WTC11 (cell line): ENCODE measurements around the gene ACOX3.

Experiments
- CREM ChIP-seq: sonication (generic); formaldehyde crosslinking; IDR thresholded peaks from 2 replicates; pipeline ENCODE4 v1.8.1; 2022; ENCODE audit warnings: mild to moderate bottlenecking, missing genetic modification reagents, moderate library complexity
- CTCF ChIP-seq: fragments of 200-600 bp; IDR thresholded peaks from 2 replicates; pipeline ENCODE4 v1.8.0; 2022; ENCODE audit warnings: antibody characterized with exemption
- FOXJ3 ChIP-seq: sonication (generic); formaldehyde crosslinking; IDR thresholded peaks from 2 replicates; pipeline ENCODE4 v1.9.0; 2021; ENCODE audit warnings: missing genetic modification reagents, mild to moderate bottlenecking, borderline replicate concordance
- FOXP1 ChIP-seq: sonication (generic); formaldehyde crosslinking; IDR thresholded peaks from 2 replicates; pipeline ENCODE4 v1.8.0; 2022; ENCODE audit warnings: missing genetic modification reagents, mild to moderate bottlenecking, moderate library complexity, borderline replicate concordance
- JUN ChIP-seq: sonication (generic); formaldehyde crosslinking; IDR thresholded peaks from 2 replicates; pipeline ENCODE4 v1.8.0; 2023; ENCODE audit warnings: mild to moderate bottlenecking, missing genetic modification reagents
- NFE2L1 ChIP-seq: sonication (generic); formaldehyde crosslinking; IDR thresholded peaks from 2 replicates; pipeline ENCODE4 v1.8.1; 2023; ENCODE audit warnings: missing genetic modification reagents
- NFYB ChIP-seq: sonication (generic); formaldehyde crosslinking; conservative IDR thresholded peaks from 2 replicates; pipeline ENCODE4 v1.8.0; 2022; ENCODE audit warnings: low read depth, missing genetic modification reagents
- NR2C2 ChIP-seq: sonication (generic); formaldehyde crosslinking; IDR thresholded peaks from 2 replicates; pipeline ENCODE4 v1.8.0; 2022; ENCODE audit warnings: mild to moderate bottlenecking, missing genetic modification reagents
- SP1 ChIP-seq: sonication (generic); formaldehyde crosslinking; conservative IDR thresholded peaks from 2 replicates; pipeline ENCODE4 v1.8.1; 2022; ENCODE audit warnings: missing genetic modification reagents
- TEAD1 ChIP-seq: sonication (generic); formaldehyde crosslinking; IDR thresholded peaks from 2 replicates; pipeline ENCODE4 v1.8.0; 2022; ENCODE audit warnings: mild to moderate bottlenecking, missing genetic modification reagents
- USF1 ChIP-seq: sonication (generic); formaldehyde crosslinking; IDR thresholded peaks from 2 replicates; pipeline ENCODE4 v1.8.0; 2022; ENCODE audit warnings: mild to moderate bottlenecking, missing genetic modification reagents
- TF ChIP-seq, protein P1 (sequence below): fragments of 250-450 bp; sonication (Bioruptor Pico); IDR thresholded peaks from 2 replicates; pipeline ENCODE4 v2.1.2; 2022; ENCODE audit warnings: mild to moderate bottlenecking, moderate library complexity
- TF ChIP-seq, protein P2 (sequence below): sonication (generic); formaldehyde crosslinking; conservative IDR thresholded peaks from 2 replicates; pipeline ENCODE4 v1.8.1; 2023; ENCODE audit warnings: mild to moderate bottlenecking, low read depth, missing genetic modification reagents, moderate library complexity

DNA sequence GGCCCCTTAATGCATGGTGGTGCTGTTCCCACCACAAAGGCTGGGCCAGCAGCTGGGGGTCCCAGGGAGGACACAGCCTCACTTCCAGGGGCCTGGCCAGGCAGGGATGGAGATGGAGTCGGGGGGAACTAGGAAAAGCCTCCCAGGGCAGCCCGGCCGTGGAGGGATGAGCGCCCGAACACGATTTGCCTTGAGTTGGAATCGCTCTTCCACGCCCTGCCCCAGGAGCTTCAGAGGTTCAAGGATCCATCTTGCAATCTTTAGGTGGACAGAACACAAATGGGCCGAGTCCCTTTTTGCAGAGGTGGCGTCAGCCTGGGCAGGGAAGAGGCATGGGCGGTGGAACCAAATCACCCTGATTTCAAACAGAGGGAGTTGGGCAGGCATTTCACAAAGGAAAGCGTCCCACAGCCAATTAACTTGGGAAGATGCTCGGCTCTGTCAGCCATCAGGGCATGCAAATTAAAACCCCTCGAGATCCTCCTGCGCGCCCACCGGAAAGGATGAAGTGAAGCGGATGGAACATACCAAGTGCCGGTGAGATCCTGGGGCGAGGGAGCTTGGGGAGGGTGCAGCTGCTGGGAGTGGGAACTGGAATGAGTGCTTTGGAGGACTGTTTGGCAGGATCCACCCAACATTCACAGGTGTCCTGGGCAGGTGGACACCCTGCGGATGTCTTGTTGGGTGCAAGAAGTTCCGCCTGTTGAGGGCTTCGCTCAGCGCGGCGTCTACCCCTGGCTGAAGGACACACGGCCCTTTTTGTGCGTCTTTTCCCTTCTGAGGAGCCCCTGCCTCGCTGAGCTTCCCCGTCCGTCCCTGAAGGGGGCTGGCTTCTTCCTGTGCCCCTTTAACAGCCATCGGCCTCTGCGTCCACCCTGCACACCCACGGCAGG, 95.2 kb downstream of the ACOX3 start:
- TF ChIP-seq NR2C2 (CRISPR knock-in tag) (no peak), TEAD1 (CRISPR knock-in tag) (no peak), FOXP1 (CRISPR knock-in tag) (no peak), JUN (CRISPR knock-in tag) (no peak), CTCF (no peak), SP1 (CRISPR knock-in tag) (no peak), NFYB (no peak), FOXJ3 (no peak), USF1 (CRISPR knock-in tag) (no peak), NFE2L1 (CRISPR knock-in tag) (no peak), CREM (CRISPR knock-in tag) (no peak)
- TF ChIP-seq, protein P1, sequence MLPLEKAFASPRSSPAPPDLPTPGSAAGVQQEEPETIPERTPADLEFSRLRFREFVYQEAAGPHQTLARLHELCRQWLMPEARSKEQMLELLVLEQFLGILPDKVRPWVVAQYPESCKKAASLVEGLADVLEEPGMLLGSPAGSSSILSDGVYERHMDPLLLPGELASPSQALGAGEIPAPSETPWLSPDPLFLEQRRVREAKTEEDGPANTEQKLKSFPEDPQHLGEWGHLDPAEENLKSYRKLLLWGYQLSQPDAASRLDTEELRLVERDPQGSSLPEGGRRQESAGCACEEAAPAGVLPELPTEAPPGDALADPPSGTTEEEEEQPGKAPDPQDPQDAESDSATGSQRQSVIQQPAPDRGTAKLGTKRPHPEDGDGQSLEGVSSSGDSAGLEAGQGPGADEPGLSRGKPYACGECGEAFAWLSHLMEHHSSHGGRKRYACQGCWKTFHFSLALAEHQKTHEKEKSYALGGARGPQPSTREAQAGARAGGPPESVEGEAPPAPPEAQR, result no peak
- TF ChIP-seq, protein P2, sequence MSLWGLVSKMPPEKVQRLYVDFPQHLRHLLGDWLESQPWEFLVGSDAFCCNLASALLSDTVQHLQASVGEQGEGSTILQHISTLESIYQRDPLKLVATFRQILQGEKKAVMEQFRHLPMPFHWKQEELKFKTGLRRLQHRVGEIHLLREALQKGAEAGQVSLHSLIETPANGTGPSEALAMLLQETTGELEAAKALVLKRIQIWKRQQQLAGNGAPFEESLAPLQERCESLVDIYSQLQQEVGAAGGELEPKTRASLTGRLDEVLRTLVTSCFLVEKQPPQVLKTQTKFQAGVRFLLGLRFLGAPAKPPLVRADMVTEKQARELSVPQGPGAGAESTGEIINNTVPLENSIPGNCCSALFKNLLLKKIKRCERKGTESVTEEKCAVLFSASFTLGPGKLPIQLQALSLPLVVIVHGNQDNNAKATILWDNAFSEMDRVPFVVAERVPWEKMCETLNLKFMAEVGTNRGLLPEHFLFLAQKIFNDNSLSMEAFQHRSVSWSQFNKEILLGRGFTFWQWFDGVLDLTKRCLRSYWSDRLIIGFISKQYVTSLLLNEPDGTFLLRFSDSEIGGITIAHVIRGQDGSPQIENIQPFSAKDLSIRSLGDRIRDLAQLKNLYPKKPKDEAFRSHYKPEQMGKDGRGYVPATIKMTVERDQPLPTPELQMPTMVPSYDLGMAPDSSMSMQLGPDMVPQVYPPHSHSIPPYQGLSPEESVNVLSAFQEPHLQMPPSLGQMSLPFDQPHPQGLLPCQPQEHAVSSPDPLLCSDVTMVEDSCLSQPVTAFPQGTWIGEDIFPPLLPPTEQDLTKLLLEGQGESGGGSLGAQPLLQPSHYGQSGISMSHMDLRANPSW (CRISPR knock-in tag), result no peak
